ENCODE data around the gene PFKL. TPM values are rescaled to one million over a fixed set of nuclear protein-coding genes. Genes with fewer than 3 reads are reported as not detected.
"Not testable (repeated sequence)": the region's sequence is repeated elsewhere in the genome, so short reads cannot be mapped to it uniquely, and the experiment has no call there.

PFKL gene
- total RNA-seq, 1 experiment from 2014 or later: 68.8 TPM

DNA sequence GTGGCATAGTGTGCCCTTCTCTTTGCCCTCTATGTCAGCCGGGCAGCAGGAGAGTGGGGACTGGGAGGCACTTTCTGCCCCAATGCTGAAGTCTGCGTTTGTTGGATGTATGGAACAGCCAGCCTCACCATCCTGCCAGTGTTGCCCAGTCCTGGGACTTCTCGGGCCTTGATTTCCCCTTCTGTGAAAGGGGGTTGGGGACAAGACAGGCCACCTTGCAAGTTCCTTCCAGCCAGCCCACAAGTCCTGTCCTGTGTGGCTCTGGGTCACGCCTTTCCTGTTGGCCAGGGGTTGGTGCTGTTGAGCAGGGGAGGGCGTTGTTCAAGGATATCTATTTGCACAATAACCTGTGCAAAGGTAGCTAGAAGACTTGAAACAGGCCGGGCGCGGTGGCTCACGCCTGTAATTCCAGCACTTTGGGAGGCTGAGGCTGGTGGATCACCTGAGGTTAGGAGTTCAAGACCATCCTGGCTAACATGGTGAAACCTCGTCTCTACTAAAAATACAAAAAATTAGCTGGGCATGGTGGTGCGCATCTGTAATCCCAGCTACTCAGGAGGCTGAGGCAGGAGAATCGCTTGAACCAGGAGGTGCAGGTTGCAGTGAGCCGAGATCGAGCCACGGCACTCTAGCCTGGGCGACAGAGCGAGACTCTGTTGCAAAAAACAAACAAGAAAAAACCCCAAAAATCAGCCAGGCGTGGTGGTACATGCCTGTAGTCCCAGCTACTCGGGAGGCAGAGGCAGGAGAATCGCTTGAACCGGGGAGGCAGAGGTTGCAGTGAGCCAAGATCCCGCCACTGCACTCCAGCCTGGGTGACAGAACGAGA is 2.9 kb downstream of the PFKL start:
- Histone ChIP-seq H3K4me1 (ENCODE audit: low read length) (peaks cover 28% of the 10 kb centered on the region), H4K20me1 (ENCODE audit: insufficient read depth, low read depth, low read length) (peaks cover 55% of the 10 kb centered on the region), H3K79me2 (ENCODE audit: low read length) (peaks cover 66% of the 10 kb centered on the region), H3K9ac (ENCODE audit: low read length) (peak overlapping the region; percentile 80; the same call in 1 of the 2 replicates), H3K4me3 (ENCODE audit: low read length) (peak overlapping the region; percentile 92; the same call in 1 of the 2 replicates), H3K4me2 (ENCODE audit: low read depth, low read length, poor library complexity, severe bottlenecking) (peak overlapping the region; percentile 88)
- not testable (repeated sequence) for H3K9me3 ChIP-seq (ENCODE audit: low read length); H3K27me3 ChIP-seq (ENCODE audit: low read length); H3K36me3 ChIP-seq (ENCODE audit: insufficient read depth, low read length); H2AFZ ChIP-seq (ENCODE audit: low read length); H3K9me2 ChIP-seq (replicated peaks; ENCODE audit: insufficient read depth, low read length); H3K27ac ChIP-seq (ENCODE audit: low read length)
- DNase-seq: peak; percentile 59

- Histone ChIP-seq H3K4me3 (ENCODE audit: low read length) (no peak overlapping the region), H3K9me2 (replicated peaks; ENCODE audit: insufficient read depth, low read length) (no peaks in the 10 kb centered on the region), H3K36me3 (ENCODE audit: insufficient read depth, low read length) (no peaks in the 10 kb centered on the region; the same call in 1 of the 2 replicates), H3K4me2 (ENCODE audit: low read depth, low read length, poor library complexity, severe bottlenecking) (no peak overlapping the region), H3K9ac (ENCODE audit: low read length) (0 out of 2 replicates have a peak overlapping the region, but pooled peaks have one; percentile 9), H2AFZ (ENCODE audit: low read length) (no peak overlapping the region), H3K27me3 (ENCODE audit: low read length) (no peaks in the 10 kb centered on the region), H3K4me1 (ENCODE audit: low read length) (peaks cover 28% of the 10 kb centered on the region), H3K79me2 (ENCODE audit: low read length) (peaks cover 66% of the 10 kb centered on the region), H3K27ac (ENCODE audit: low read length) (no peak overlapping the region), H3K9me3 (ENCODE audit: low read length) (no peaks in the 10 kb centered on the region), H4K20me1 (ENCODE audit: insufficient read depth, low read depth, low read length) (peaks cover 55% of the 10 kb centered on the region)
- DNase-seq: no peak
Measured at GRCh38 chr21:44303490-44303981, 3.7 kb downstream of the PFKL start.

- Histone ChIP-seq H3K27me3 (ENCODE audit: low read length) (no peaks in the 10 kb centered on the region), H3K9me3 (ENCODE audit: low read length) (no peaks in the 10 kb centered on the region), H3K9me2 (replicated peaks; ENCODE audit: insufficient read depth, low read length) (no peaks in the 10 kb centered on the region), H3K79me2 (ENCODE audit: low read length) (peaks cover 66% of the 10 kb centered on the region), H3K4me1 (ENCODE audit: low read length) (peaks cover 26% of the 10 kb centered on the region), H2AFZ (ENCODE audit: low read length) (no peak overlapping the region), H3K27ac (ENCODE audit: low read length) (no peak overlapping the region), H3K4me3 (ENCODE audit: low read length) (no peak overlapping the region), H4K20me1 (ENCODE audit: insufficient read depth, low read depth, low read length) (peaks cover 55% of the 10 kb centered on the region), H3K4me2 (ENCODE audit: low read depth, low read length, poor library complexity, severe bottlenecking) (no peak overlapping the region), H3K36me3 (ENCODE audit: insufficient read depth, low read length) (no peaks in the 10 kb centered on the region; the same call in 1 of the 2 replicates), H3K9ac (ENCODE audit: low read length) (no peak overlapping the region)
- no peak for DNase-seq
Measured at GRCh38 chr21:44304011-44304616, 4.3 kb downstream of the PFKL start.

GRCh38 chr21:44304877-44305293 is 5.0 kb downstream of the PFKL start:
- H3K27me3 ChIP-seq (ENCODE audit: low read length): no peaks in the 10 kb centered on the region
- H3K9ac ChIP-seq (ENCODE audit: low read length): no peak overlapping the region
- no peaks in the 10 kb centered on the region for H3K9me3 ChIP-seq (ENCODE audit: low read length)
- DNase-seq: peak; percentile 75
- no peak overlapping the region for H3K4me2 ChIP-seq (ENCODE audit: low read depth, low read length, poor library complexity, severe bottlenecking)
- no peak overlapping the region for H3K4me3 ChIP-seq (ENCODE audit: low read length)
- peaks cover 66% of the 10 kb centered on the region for H3K79me2 ChIP-seq (ENCODE audit: low read length)
- H2AFZ ChIP-seq (ENCODE audit: low read length): no peak overlapping the region
- H3K4me1 ChIP-seq (ENCODE audit: low read length): peaks cover 20% of the 10 kb centered on the region
- no peaks in the 10 kb centered on the region for H3K9me2 ChIP-seq (replicated peaks; ENCODE audit: insufficient read depth, low read length)
- no peaks in the 10 kb centered on the region; the same call in 1 of the 2 replicates for H3K36me3 ChIP-seq (ENCODE audit: insufficient read depth, low read length)
- peaks cover 55% of the 10 kb centered on the region for H4K20me1 ChIP-seq (ENCODE audit: insufficient read depth, low read depth, low read length)
- H3K27ac ChIP-seq (ENCODE audit: low read length): no peak overlapping the region

GRCh38 chr21:44305691-44306090 is 5.8 kb downstream of the PFKL start:
- DNase-seq: no peak
- no peak overlapping the region for H3K4me2 ChIP-seq (ENCODE audit: low read depth, low read length, poor library complexity, severe bottlenecking)
- H3K9me3 ChIP-seq (ENCODE audit: low read length): no peaks in the 10 kb centered on the region
- peaks cover 20% of the 10 kb centered on the region for H3K4me1 ChIP-seq (ENCODE audit: low read length)
- H4K20me1 ChIP-seq (ENCODE audit: insufficient read depth, low read depth, low read length): peaks cover 53% of the 10 kb centered on the region
- peaks cover 61% of the 10 kb centered on the region for H3K79me2 ChIP-seq (ENCODE audit: low read length)
- H3K27me3 ChIP-seq (ENCODE audit: low read length): no peaks in the 10 kb centered on the region
- no peak overlapping the region for H3K4me3 ChIP-seq (ENCODE audit: low read length)
- no peak overlapping the region for H3K9ac ChIP-seq (ENCODE audit: low read length)
- no peaks in the 10 kb centered on the region for H3K9me2 ChIP-seq (replicated peaks; ENCODE audit: insufficient read depth, low read length)
- no peak overlapping the region for H3K27ac ChIP-seq (ENCODE audit: low read length)
- H3K36me3 ChIP-seq (ENCODE audit: insufficient read depth, low read length): no peaks in the 10 kb centered on the region; the same call in 1 of the 2 replicates
- no peak overlapping the region for H2AFZ ChIP-seq (ENCODE audit: low read length)

DNA sequence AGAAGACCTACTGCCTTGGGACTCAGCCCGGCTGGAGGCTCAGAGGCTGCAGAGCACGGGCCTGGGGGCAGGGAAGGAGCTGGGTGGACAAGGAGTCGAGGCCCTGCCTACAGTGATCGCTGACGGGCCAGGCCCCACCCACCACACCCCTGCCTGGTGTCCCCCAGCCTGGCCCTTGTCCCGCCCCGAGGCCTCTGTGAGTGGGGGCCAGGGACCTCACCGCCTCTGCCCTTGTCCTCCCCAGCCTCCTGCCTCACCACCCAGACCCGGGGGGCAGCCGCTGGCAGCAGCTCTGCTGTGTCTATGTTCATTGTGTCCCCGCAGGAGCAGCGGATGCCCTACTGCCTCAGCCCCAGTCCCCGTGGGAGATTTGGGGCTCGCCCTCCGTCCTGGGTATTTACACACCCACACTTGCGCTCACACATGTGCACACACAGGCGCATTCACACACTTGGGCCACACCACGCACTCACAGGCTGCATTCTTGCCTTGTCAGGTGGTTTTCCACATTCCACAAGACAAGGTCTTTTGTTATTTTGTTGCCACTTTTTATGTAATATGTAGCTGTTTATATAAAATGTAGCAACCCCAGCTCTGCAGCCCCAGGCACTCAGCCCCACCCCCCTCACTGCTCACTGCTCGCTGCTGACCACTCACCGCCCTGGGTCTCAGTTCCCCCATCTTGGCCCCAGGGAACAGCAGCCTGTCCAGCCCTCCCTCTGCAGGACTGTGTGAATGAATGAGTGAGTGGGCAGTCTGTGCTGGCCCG is 7.3 kb downstream of the PFKL start:
- Histone ChIP-seq H3K9me3 (ENCODE audit: low read length) (no peaks in the 10 kb centered on the region), H3K9me2 (replicated peaks; ENCODE audit: insufficient read depth, low read length) (no peaks in the 10 kb centered on the region), H3K36me3 (ENCODE audit: insufficient read depth, low read length) (peaks cover 2% of the 10 kb centered on the region), H3K4me3 (ENCODE audit: low read length) (no peak overlapping the region), H2AFZ (ENCODE audit: low read length) (no peak overlapping the region), H3K27ac (ENCODE audit: low read length) (no peak overlapping the region), H3K79me2 (ENCODE audit: low read length) (peaks cover 46% of the 10 kb centered on the region), H3K9ac (ENCODE audit: low read length) (no peak overlapping the region), H3K27me3 (ENCODE audit: low read length) (no peaks in the 10 kb centered on the region), H3K4me2 (ENCODE audit: low read depth, low read length, poor library complexity, severe bottlenecking) (no peak overlapping the region), H4K20me1 (ENCODE audit: insufficient read depth, low read depth, low read length) (peaks cover 39% of the 10 kb centered on the region), H3K4me1 (ENCODE audit: low read length) (peaks cover 6% of the 10 kb centered on the region)
- DNase-seq: no peak

GRCh38 chr21:44310628-44311507 is 11.0 kb downstream of the PFKL start:
- no peak overlapping the region for H3K4me3 ChIP-seq (ENCODE audit: low read length)
- no peak overlapping the region for H3K27ac ChIP-seq (ENCODE audit: low read length)
- no peaks in the 10 kb centered on the region for H3K9me3 ChIP-seq (ENCODE audit: low read length)
- peaks cover 2% of the 10 kb centered on the region for H3K36me3 ChIP-seq (ENCODE audit: insufficient read depth, low read length)
- H2AFZ ChIP-seq (ENCODE audit: low read length): no peak overlapping the region
- H4K20me1 ChIP-seq (ENCODE audit: insufficient read depth, low read depth, low read length): peaks cover 9% of the 10 kb centered on the region; the same call in 1 of the 2 replicates
- peaks cover 9% of the 10 kb centered on the region for H3K79me2 ChIP-seq (ENCODE audit: low read length)
- DNase-seq: no peak
- no peaks in the 10 kb centered on the region for H3K4me1 ChIP-seq (ENCODE audit: low read length)
- no peak overlapping the region for H3K9ac ChIP-seq (ENCODE audit: low read length)
- no peaks in the 10 kb centered on the region for H3K27me3 ChIP-seq (ENCODE audit: low read length)
- no peak overlapping the region for H3K4me2 ChIP-seq (ENCODE audit: low read depth, low read length, poor library complexity, severe bottlenecking)
- no peaks in the 10 kb centered on the region for H3K9me2 ChIP-seq (replicated peaks; ENCODE audit: insufficient read depth, low read length)

Data from Karpas-422 (cell line).